Activated CD4-positive, CD25-positive, alpha-beta regulatory T cell (primary cell): Measurements from ENCODE around the gene ADCY1.
"Not testable (repeated sequence)": the region's sequence is repeated elsewhere in the genome, so short reads cannot be mapped to it uniquely, and the experiment has no call there.

Experiments
- DNase-seq, 4 experiments: peaks; one replicate each; lab custom pipeline; 2025; lab: John Stamatoyannopoulos, UW

ADCY1 gene

DNA sequence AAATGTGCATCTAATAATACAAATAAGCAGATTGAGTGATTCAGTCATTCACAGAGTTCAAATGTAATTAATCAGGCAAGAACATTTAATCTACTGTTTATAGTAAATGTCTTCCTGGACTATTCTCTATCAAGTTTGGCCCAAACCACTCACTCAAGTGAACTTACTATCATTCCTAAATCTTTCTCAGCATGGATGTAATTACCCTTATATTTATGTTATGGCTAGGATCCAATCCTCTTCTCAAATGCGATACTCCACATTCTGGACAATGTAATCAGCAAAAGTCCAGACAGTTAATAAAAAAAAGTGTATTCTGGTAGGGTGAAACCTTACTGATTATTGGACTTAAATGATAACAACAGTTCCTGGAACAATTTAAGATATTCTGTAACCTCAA lies 185.3 kb downstream of the ADCY1 start:
- DNase-seq: not testable (repeated sequence)

DNA sequence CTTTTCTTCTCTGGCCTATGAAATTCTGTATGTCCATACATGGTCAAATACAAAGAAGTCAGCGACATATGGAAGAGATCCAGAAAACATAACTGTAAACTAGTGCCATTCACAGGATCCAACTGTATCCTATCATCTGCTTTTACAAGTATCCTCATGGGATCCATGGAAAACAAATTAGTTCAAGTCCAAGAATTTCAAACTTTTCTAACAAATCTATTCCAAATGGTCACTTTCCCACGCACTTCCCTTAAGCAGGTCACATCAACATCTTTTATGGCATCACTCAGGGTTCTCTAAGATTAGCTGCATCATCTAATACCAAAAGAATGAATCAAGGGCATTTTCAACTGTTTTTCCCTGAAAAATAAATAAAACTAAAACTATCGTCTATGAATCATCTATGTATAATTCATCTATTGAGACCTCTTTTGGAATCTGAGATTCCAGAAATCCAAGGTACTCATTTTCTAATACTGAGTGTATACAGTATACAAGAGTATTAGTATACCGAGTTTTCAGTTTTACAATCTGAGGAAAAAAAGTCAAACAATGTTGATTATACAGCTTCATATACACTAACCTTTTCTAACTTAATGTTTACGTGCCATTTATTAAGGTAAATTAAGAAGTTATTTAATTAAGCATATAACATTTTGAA lies 187.5 kb downstream of the ADCY1 start:
- not testable (repeated sequence) for DNase-seq

DNA sequence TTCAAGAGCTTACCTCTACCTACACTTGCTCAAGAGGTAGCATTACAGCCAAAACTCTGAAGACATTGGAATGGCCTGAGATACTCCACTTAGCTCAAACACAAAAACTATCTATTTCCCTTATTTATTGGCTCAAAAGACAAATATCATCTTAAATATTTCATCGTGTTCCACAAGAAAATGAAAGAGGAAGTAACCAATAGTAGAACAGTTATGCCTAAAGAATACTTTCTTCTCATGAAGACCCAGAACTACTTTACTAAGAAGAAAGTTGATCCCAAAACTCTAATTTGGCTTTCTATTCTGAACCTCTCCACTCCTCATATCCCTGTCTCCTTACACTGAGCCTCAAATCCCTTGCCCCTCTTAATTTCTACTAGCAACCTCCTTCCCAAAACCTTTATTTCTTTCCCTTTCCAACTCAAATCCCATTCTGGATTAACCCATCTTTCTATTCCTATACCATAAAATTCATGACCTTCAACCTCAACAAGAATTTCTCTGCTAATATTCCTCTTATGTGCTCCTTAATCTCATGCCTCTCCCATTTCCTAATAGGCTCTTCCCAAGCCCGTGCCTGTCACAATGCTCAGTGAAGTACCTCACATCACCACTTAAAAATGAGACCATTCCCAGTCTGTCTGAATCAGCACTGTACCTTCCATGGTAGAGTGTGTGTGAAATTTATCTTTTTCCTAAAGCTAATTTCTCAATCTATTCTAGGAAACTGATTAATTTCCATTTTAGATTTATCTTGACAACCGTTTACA lies 188.2 kb downstream of the ADCY1 start:
- not testable (repeated sequence) for DNase-seq

DNA sequence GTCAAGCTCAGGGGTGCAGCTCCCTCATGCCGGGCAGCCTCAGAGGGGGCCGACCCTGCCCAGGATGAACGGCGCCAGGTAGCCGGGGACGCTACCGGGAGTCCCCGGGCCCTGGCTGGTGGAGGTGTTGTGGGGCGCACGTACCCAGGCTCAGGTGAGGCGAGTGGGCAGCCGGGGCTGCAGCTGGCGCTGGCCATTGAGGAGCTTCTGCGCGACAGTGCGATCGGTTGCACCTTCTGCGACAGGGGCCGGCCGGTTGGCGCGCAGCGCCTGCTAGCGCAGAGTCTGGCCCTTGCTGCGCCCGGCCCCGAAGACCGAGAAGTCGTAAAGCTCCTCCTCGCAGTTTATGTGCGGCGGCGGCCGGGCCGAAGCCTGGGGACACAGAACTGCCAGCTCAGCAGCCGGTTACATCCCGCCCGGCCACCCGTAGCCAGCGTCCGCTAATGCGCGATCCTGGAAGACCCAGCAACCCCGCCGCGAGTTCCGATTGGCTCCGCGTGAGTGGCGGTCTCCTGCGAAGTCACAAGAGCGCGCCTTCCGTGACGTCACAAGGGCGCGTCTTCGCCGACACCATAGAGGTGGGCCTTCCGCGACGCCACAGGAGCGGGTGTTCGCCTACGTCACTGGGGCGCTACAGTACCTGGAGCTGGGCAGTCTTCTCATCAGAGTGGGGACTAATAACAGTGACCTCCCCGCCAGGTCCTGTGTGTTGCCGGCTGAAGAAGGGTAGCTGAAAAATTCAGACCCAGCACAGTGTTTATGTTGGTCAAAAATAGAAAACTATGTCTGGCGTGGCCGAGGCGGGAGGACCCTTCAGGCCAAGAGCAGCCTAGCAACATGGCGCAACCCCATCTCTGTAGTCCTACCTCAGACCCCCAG lies 194.6 kb downstream of the ADCY1 start:
- DNase-seq: peak; percentile 93 to 96 (median 96)

DNA sequence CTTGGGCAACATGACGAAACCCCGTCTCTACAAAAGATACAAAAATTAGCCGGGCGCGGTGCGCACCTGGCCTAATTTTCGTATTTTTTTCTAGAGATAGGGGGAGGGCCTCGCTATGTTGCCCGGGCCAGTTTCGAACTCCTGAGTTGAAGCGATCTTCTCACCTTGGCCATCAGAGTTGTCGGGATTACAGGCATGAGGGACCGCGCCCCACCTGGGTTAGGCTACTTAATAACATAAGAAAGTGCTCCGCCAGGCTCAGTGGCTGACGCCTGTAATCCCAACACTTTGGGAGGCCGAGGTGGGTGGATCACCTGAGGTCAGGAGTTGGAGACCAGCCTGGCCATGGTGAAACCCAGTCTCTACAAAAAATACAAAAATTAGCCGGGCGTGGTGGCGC lies 195.5 kb downstream of the ADCY1 start:
- not testable (repeated sequence) for DNase-seq
